Esophagus muscularis mucosa (tissue), 4 donors: ENCODE results near the gene KRT77. TPM values are rescaled to one million over a fixed set of nuclear protein-coding genes. Genes with fewer than 3 reads are reported as not detected.

Experiments used
- DNase-seq: peaks from one replicate; pipeline ENCODE4 v3.0.0-alpha.2; 2017; ENCODE audit errors: extremely low spot score
- H3K27ac ChIP-seq, 4 donors: fragments of 200-600 bp; sonication (generic); replicated peaks in 1 of 4; 1 replicate in 3 of 4; 2 replicates in 1 of 4; pipeline ENCODE4 v1.5.1; 2016 to 2019; ENCODE audit warnings: mild to moderate bottlenecking in 1 of 4
- H3K27me3 ChIP-seq, 4 donors: fragments of 200-600 bp; sonication (generic); one replicate each; pipeline versions ENCODE4 v1.5.1 to v1.6.0; 2016 to 2019
- H3K36me3 ChIP-seq, 4 donors: fragments of 200-600 bp; sonication (generic); one replicate each; pipeline ENCODE4 v1.5.1; 2016 to 2019
- H3K4me1 ChIP-seq, 4 donors: fragments of 200-600 bp; sonication (generic); one replicate each; pipeline ENCODE4 v1.5.1; 2016 to 2019
- H3K4me3 ChIP-seq, 4 donors: fragments of 200-600 bp; sonication (generic); 1 replicate in 2 of 4; 2 replicates in 2 of 4; pipeline ENCODE4 v1.5.1; 2016 to 2019; ENCODE audit warnings: mild to moderate bottlenecking in 4 of 4, moderate library complexity in 1 of 4
- H3K9me3 ChIP-seq, 4 donors: fragments of 200-600 bp; sonication (generic); 1 replicate in 3 of 4; 2 replicates in 1 of 4; pipeline ENCODE4 v1.5.1; 2016 to 2019
- CTCF ChIP-seq, 3 experiments: fragments of 200-600 bp in 2 of 3; fragments of 450-650 bp in 1 of 3; sonication (generic) in 2 of 3; IDR thresholded peaks; one replicate each; pipeline ENCODE4 v1.5.1; 2017 to 2019; ENCODE audit warnings: antibody characterized with exemption in 3 of 3, mild to moderate bottlenecking in 2 of 3, moderate library complexity in 1 of 3
- EP300 ChIP-seq: sonication (generic); formaldehyde crosslinking; IDR thresholded peaks from one replicate; pipeline ENCODE4 v1.6.1; 2017; ENCODE audit warnings: antibody characterized with exemption
- POLR2A ChIP-seq: fragments of 450-650 bp; IDR thresholded peaks from one replicate; pipeline ENCODE4 v1.6.1; 2017; ENCODE audit warnings: antibody characterized with exemption, moderate library complexity, mild to moderate bottlenecking, low read depth
- POLR2AphosphoS5 ChIP-seq, 2 donors: sonication (generic); formaldehyde crosslinking; IDR thresholded peaks; one replicate each; pipeline ENCODE4 v1.6.1; 2017; ENCODE audit warnings: antibody characterized with exemption in 2 of 2
- WGBS: methylation state at CpG from one replicate; pipeline ENCODE4 v1.1.5; 2018; 5-methylcytosine and 5-hydroxymethylcytosine counted together
- intact Hi-C: fragments of 100-400 bp; cut with DNase I; formaldehyde crosslinking; loops from one replicate; pipeline ENCODE4 v1.15.1; 2023
- total RNA-seq, 4 donors: library from RNA; depleted of rRNA; stranded (reverse); fragments of >200 nt; gene quantifications; one replicate each; pipeline versions ENCODE4 v1.1.0 to v1.2.1, GENCODE V29; 2016

Gene KRT77
- total RNA-seq, 4 donors from 2014 or later: not detected

GRCh38 chr12:52666471-52666870, 36.9 kb downstream of the KRT77 start:
- intact Hi-C loops: no loop called here
- Histone ChIP-seq H3K36me3 (no peaks in the 10 kb centered on the region), H3K4me3 (no peak overlapping the region), H3K9me3 (no peaks in the 10 kb centered on the region), H3K4me1 (no peaks in the 10 kb centered on the region), H3K27ac (no peak overlapping the region), H3K27me3 (peaks cover 0 to 30% (median 0%) of the 10 kb centered on the region in 4 donors)
- no peak for DNase-seq
- 88% methylated on average over 3 of the region's 3 CpGs for WGBS
- no peak for TF ChIP-seq CTCF (IDR thresholded peaks at IDR 0.05)
- no peak for TF ChIP-seq POLR2AphosphoS5 (IDR thresholded peaks at IDR 0.05)
- TF ChIP-seq POLR2A: no peak
- TF ChIP-seq EP300: no peak

GRCh38 chr12:52663420-52663819, 39.9 kb downstream of the KRT77 start:
- TF ChIP-seq POLR2A (no peak), EP300 (no peak), CTCF (IDR thresholded peaks at IDR 0.05) (no peak), POLR2AphosphoS5 (IDR thresholded peaks at IDR 0.05) (no peak)
- intact Hi-C loops: no loop called here
- H3K4me1 ChIP-seq: no peaks in the 10 kb centered on the region
- no peaks in the 10 kb centered on the region for H3K36me3 ChIP-seq
- no peak overlapping the region for H3K27ac ChIP-seq
- H3K27me3 ChIP-seq: peaks cover 0 to 36% (median 0%) of the 10 kb centered on the region in 4 donors
- no peak overlapping the region for H3K4me3 ChIP-seq
- no peaks in the 10 kb centered on the region for H3K9me3 ChIP-seq
- DNase-seq: no peak

GRCh38 chr12:52662918-52663229, 40.5 kb downstream of the KRT77 start:
- no peaks in the 10 kb centered on the region for H3K36me3 ChIP-seq
- intact Hi-C loops: no loop called here

GRCh38 chr12:52662093-52662917, 41.0 kb downstream of the KRT77 start:
- no peak for TF ChIP-seq CTCF (IDR thresholded peaks at IDR 0.05)
- TF ChIP-seq POLR2A: no peak
- no peak for TF ChIP-seq POLR2AphosphoS5 (IDR thresholded peaks at IDR 0.05)
- no peak for DNase-seq
- Histone ChIP-seq H3K36me3 (no peaks in the 10 kb centered on the region), H3K27me3 (peaks cover 0 to 31% (median 0%) of the 10 kb centered on the region in 4 donors), H3K9me3 (no peaks in the 10 kb centered on the region), H3K4me1 (no peaks in the 10 kb centered on the region), H3K4me3 (no peak overlapping the region), H3K27ac (no peak overlapping the region)
- WGBS: 76% methylated on average over 10 of the region's 10 CpGs
- intact Hi-C loops: no loop called here

More at GRCh38 chr12:52662918-52663229, 40.5 kb downstream of the KRT77 start:
- H3K27ac ChIP-seq: no peak overlapping the region
- no peak for DNase-seq
- H3K27me3 ChIP-seq: peaks cover 0 to 36% (median 0%) of the 10 kb centered on the region in 4 donors
- no peaks in the 10 kb centered on the region for H3K9me3 ChIP-seq
- no peak overlapping the region for H3K4me3 ChIP-seq
- no peak for TF ChIP-seq EP300
- no peak for TF ChIP-seq POLR2A
- TF ChIP-seq POLR2AphosphoS5 (IDR thresholded peaks at IDR 0.05): no peak
- no peak for TF ChIP-seq CTCF (IDR thresholded peaks at IDR 0.05)
- H3K4me1 ChIP-seq: no peaks in the 10 kb centered on the region

- WGBS: 82% methylated on average over 3 of the region's 3 CpGs
- TF ChIP-seq EP300 (no peak), POLR2AphosphoS5 (IDR thresholded peaks at IDR 0.05) (no peak), CTCF (IDR thresholded peaks at IDR 0.05) (no peak), POLR2A (no peak)
- Histone ChIP-seq H3K27ac (no peak overlapping the region), H3K4me3 (no peak overlapping the region), H3K36me3 (no peaks in the 10 kb centered on the region), H3K27me3 (peaks cover 0 to 27% (median 0%) of the 10 kb centered on the region in 4 donors), H3K4me1 (no peaks in the 10 kb centered on the region), H3K9me3 (no peaks in the 10 kb centered on the region)
- intact Hi-C loops: no loop called here
- DNase-seq: no peak
These were observed 41.7 kb downstream of the KRT77 start for GRCh38 chr12:52661668-52662067.
